HEK293 (cell line): ENCODE results near the gene LSM11.

ENCODE experiments used
- ZNF571 ChIP-seq: fragments of 450-650 bp; formaldehyde crosslinking; IDR thresholded peaks from 2 replicates; pipeline ENCODE4 v1.5.0; 2017; ENCODE audit warnings: missing biosample characterization, missing genetic modification characterization
- ZNF76 ChIP-seq: fragments of 450-650 bp; formaldehyde crosslinking; IDR thresholded peaks from 2 replicates; pipeline ENCODE4; 2016; ENCODE audit warnings: low read depth, missing biosample characterization, missing genetic modification characterization, borderline replicate concordance
- TF ChIP-seq, protein P1 (sequence below): fragments of 450-650 bp; formaldehyde crosslinking; IDR thresholded peaks from 2 replicates; pipeline ENCODE4 v1.5.1; 2016; ENCODE audit warnings: missing biosample characterization, missing genetic modification characterization

DNA sequence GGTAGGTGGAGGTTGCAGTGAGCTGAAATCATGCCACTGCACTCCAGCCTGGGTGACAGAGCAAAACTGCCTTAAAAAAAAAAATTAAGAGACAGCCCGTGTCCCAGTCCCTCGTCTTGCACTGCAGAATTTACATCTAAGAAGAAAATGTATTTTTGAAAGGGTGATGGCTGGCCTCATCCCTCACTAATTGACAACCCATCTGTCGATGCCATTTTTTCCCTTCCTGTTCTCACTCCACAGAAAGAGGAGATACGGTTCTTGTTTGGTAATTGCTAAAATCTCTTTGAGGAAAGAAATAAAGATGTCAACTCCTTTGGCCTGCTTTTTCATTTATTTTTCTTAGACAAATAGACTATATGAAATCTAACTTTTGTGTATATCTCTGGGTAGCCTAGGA is 2.4 kb upstream of the LSM11 start:
- TF ChIP-seq ZNF571 (tag by site-specific recombination), result no peak
- TF ChIP-seq, protein P1, sequence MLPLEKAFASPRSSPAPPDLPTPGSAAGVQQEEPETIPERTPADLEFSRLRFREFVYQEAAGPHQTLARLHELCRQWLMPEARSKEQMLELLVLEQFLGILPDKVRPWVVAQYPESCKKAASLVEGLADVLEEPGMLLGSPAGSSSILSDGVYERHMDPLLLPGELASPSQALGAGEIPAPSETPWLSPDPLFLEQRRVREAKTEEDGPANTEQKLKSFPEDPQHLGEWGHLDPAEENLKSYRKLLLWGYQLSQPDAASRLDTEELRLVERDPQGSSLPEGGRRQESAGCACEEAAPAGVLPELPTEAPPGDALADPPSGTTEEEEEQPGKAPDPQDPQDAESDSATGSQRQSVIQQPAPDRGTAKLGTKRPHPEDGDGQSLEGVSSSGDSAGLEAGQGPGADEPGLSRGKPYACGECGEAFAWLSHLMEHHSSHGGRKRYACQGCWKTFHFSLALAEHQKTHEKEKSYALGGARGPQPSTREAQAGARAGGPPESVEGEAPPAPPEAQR (tag by site-specific recombination), result no peak
- TF ChIP-seq ZNF76 (tag by site-specific recombination), result no peak
